Measurements from ENCODE around the gene SH3RF3.

The SH3RF3 gene

GRCh38 chr2:109260886-109261700, 132.1 kb downstream of the SH3RF3 start:
- DNase-seq (ENCODE audit: low read depth): peak; percentile 40

- DNase-seq (ENCODE audit: low read depth): no peak
These were observed 133.1 kb downstream of the SH3RF3 start for GRCh38 chr2:109261906-109262631.

- DNase-seq (ENCODE audit: low read depth): peak; percentile 94
These were observed 135.8 kb downstream of the SH3RF3 start for GRCh38 chr2:109264595-109265328.

- DNase-seq (ENCODE audit: low read depth): no peak
These were observed 136.4 kb downstream of the SH3RF3 start for GRCh38 chr2:109265369-109265768.

GRCh38 chr2:109265953-109266352, 136.9 kb downstream of the SH3RF3 start:
- DNase-seq (ENCODE audit: low read depth): no peak

GRCh38 chr2:109266496-109266895, 137.5 kb downstream of the SH3RF3 start:
- DNase-seq (ENCODE audit: low read depth): no peak

GRCh38 chr2:109266998-109267854, 138.2 kb downstream of the SH3RF3 start:
- no peak for DNase-seq (ENCODE audit: low read depth)

- no peak for DNase-seq (ENCODE audit: low read depth)
These were observed 139.9 kb downstream of the SH3RF3 start for GRCh38 chr2:109268916-109269315.

- no peak for DNase-seq (ENCODE audit: low read depth)
These were observed 140.9 kb downstream of the SH3RF3 start for GRCh38 chr2:109269706-109270504.

- DNase-seq (ENCODE audit: low read depth): no peak
These were observed 141.7 kb downstream of the SH3RF3 start for GRCh38 chr2:109270505-109271312.

GRCh38 chr2:109271920-109272319, 142.9 kb downstream of the SH3RF3 start:
- DNase-seq (ENCODE audit: low read depth): no peak

- DNase-seq (ENCODE audit: low read depth): no peak
These were observed 143.5 kb downstream of the SH3RF3 start for GRCh38 chr2:109272461-109272860.

- DNase-seq (ENCODE audit: low read depth): peak; percentile 85
These were observed 146.4 kb downstream of the SH3RF3 start for GRCh38 chr2:109275120-109276012.

- no peak for DNase-seq (ENCODE audit: low read depth)
These were observed 148.4 kb downstream of the SH3RF3 start for GRCh38 chr2:109277406-109277805.

- DNase-seq (ENCODE audit: low read depth): peak; percentile 35
These were observed 150.3 kb downstream of the SH3RF3 start for GRCh38 chr2:109279243-109279860.

- no peak for DNase-seq (ENCODE audit: low read depth)
These were observed 151.8 kb downstream of the SH3RF3 start for GRCh38 chr2:109280804-109281203.

GRCh38 chr2:109282360-109282759, 153.4 kb downstream of the SH3RF3 start:
- DNase-seq (ENCODE audit: low read depth): no peak

GRCh38 chr2:109282865-109283264, 153.9 kb downstream of the SH3RF3 start:
- DNase-seq (ENCODE audit: low read depth): no peak

Measured in amniotic epithelial cell (primary cell).